Measurements from ENCODE around the gene ARHGAP10.
"Not testable (repeated sequence)": the region's sequence is repeated elsewhere in the genome, so short reads cannot be mapped to it uniquely, and the experiment has no call there.

Gene ARHGAP10

DNA sequence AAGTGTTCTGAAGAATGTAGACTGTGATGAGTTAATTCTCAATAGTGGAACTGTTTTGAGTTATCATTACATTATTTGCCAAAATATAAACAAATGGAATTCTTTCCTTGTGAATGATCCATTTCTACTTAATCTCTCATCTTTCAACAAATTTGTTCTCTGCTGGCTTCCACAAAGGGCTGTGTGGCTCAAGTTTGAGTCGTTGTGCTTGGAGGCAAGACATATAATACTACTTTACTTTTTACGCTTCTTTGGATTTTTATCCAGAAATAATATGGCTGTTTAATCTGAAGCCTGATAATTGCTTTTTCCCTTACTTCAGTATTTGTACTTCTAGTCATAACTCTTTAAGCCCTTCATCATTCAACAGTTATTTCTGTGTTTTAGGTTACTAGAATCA is 169.5 kb downstream of the ARHGAP10 start:
- no peak for DNase-seq (ENCODE audit: low read depth in 2 of 2)

DNA sequence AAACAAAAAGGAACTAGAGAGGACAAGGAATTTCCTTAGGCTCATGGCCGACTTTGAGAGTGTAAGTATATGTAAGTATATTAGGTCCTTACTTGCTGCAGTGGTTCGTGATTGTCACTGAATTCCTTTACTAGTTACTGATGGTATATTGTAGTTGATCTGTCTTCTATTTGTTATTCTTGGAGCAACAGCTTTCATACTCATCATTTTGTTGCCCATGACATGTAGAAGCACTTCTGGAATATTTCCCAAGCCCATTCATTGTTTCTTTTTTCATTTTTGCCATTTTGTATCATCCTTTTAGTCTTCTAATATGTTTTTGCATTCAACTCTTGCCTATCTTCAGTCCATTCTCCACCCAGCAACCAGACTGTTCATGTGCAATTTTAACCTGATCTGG is 170.0 kb downstream of the ARHGAP10 start:
- DNase-seq (ENCODE audit: low read depth in 2 of 2): no peak

- DNase-seq (ENCODE audit: low read depth in 2 of 2): no peak
These were observed 177.3 kb downstream of the ARHGAP10 start for GRCh38 chr4:147909225-147909624.

- DNase-seq (ENCODE audit: low read depth in 2 of 2): no peak
These were observed 178.4 kb downstream of the ARHGAP10 start for GRCh38 chr4:147910315-147910714.

DNA sequence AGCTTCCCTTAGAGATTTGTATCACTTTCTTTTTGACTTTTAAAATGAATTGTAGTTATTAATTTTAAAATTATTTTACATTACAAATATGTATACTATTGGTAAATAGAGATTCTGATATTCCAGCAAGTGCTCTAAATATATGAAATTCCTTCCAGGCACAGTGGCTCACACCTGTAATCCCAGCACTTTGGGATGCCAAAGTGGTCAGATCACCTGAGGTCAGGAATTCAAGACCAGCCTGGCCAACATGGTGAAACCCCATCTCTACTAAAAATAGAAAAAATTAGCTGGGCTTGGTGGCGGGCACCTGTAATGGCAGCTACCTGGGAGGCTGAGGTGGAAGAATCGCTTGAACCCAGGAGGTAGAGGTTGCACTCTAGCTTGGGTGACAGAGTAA is 180.2 kb downstream of the ARHGAP10 start:
- DNase-seq (ENCODE audit: low read depth in 2 of 2): not testable (repeated sequence)

GRCh38 chr4:147913137-147913536 is 181.2 kb downstream of the ARHGAP10 start:
- DNase-seq (ENCODE audit: low read depth in 2 of 2): no peak

DNA sequence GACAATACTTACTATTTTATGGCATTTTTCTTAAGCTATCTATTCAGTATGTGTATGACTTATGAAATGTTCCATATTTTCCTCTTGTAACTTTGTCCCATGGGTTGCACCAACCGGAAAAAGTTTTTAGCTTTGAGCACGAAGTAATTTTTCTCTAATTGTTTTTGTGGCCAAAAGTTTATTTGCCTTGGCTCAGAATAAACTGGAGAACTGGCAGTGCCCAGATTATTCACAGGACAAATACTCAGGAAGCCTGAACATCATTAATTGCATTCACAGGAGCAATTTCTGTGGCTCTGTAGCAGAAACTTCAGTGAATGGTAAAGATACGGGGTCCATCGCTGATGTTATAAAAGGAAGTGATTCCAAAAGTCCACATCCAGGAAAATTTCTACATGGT is 184.5 kb downstream of the ARHGAP10 start:
- DNase-seq (ENCODE audit: low read depth in 2 of 2): no peak

GRCh38 chr4:147923381-147923780 is 191.5 kb downstream of the ARHGAP10 start:
- no peak for DNase-seq (ENCODE audit: low read depth in 2 of 2)

DNA sequence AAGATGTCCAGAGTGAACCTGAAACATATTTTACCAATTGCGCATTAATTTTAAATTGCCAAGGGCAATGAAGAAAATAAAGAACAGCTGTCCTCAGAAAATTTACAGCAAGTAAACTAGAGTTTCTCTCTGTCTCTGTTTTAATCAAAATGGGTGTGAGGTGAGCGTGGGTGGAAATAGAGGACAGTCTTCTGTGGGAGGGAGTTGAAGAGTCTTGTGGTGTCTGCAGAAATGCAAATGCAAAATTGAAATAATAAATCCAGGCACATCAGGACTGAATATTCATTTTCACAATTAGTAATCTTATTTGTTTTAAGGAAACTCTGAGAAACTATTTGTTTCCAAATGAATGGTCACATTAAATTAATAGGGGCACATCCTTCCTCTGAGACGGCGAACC is 192.0 kb downstream of the ARHGAP10 start:
- no peak for DNase-seq (ENCODE audit: low read depth in 2 of 2)

DNA sequence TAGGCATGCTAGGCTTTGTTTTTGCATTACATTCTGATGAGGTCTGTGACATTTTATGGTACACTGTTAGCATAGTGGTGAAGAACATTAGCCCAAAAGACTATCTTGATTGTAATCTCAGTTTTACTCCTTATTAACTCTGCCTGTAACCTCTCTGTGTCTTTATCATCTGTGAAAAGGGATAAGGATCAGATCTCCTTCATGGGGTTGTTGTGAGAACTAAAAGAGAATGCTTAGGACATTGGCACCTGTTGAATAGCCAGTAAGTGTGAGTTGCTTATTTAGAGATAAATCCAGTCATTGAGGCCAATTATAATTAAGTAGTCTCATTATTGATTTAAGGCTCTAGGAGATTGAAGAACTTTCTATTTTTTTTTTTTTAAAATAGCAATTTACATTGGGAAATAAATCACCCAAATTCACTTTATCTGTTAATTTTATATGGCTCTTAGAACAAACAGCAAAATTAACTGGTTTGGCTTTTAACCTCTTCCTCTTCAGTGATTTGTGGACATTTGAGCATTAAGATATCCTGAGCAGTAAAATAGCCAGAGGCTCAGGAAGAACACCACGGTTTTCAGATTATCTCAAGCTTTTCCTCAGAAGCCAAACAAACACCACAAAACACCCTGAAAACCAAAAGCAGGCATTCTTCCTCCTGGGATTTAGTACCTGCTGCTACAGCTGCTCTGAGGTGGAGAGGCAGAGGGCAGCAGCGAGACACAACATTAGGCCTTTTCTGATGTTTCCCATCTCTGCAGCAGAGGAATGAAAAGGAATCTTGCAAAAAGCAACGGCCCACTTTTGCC is 192.9 kb downstream of the ARHGAP10 start:
- no peak for DNase-seq (ENCODE audit: low read depth in 2 of 2)

DNA sequence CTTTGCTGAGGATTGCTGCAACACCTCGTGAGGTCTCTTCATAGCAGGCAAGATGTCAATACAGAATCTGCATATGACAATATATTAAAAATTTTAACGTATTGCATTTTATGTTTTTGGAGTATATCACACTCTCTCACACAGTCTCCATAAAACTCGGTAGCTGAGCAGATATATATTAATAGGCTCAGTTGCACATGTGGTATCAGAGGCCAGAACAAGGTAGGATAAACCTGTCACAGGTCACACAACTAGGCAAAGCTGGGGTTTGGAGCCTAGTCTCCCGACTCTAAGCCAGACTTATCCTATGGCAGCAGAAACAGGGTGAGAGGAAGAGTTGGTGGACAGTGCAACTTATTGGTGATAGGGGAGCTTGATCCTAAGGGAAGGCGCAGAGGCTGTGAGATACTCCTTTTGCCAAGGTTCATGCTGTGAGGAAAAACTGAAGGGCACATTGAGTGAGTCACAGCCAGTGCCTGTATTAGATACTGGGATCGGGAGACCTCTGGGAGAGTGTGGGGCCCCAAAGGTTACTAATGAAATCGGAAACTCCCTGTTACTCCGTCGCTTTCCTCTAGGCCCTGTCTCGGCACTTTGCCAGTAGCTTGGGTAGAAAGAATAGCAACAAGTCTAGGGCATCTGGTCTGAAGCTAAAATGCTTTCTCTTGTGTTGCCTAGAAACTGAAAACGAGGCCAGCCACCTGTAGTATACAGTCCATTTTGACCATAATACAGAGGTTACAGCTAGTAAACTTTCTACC is 195.7 kb downstream of the ARHGAP10 start:
- DNase-seq (ENCODE audit: low read depth in 2 of 2): no peak

DNA sequence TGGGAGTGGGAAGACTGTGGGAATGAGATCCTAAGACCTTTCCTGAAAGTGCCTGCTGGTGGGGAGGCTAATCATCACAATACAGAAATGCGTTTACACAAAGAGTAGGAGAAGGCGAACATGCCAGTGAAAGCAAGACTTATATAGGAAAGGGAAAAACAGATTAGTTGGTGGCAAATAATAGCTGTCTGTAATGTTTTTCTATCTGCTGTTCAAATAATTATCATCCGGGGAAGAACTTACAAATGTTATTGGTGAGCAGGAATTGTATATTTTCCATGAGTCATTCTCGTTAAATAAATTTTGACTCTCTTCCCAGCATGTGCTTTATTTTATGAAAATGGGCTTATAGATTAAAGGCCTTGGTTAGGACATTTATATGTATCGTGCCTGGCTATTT is 196.5 kb downstream of the ARHGAP10 start:
- no peak for DNase-seq (ENCODE audit: low read depth in 2 of 2)

DNA sequence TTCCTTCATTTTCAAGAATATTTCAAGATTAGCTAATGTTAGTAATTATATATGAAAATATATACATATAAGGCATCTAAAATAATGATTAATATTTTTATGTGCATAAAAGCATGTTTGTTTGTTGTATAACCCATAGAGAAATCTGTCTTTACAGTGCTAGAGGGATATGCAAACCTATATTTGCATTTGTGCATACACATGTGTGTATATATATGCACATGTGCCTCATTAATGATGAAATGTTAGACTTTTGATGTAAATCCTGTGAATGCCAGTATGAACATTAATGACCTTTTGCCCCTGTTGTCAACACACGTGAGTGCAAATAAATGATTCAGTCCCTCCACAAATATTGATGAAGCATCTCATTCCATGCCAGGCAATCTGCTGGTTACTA is 197.9 kb downstream of the ARHGAP10 start:
- DNase-seq (ENCODE audit: low read depth in 2 of 2): no peak

GRCh38 chr4:147933316-147933715 is 201.4 kb downstream of the ARHGAP10 start:
- no peak for DNase-seq (ENCODE audit: low read depth in 2 of 2)

- DNase-seq (ENCODE audit: low read depth in 2 of 2): no peak
These were observed 201.9 kb downstream of the ARHGAP10 start for GRCh38 chr4:147933779-147934178.

DNA sequence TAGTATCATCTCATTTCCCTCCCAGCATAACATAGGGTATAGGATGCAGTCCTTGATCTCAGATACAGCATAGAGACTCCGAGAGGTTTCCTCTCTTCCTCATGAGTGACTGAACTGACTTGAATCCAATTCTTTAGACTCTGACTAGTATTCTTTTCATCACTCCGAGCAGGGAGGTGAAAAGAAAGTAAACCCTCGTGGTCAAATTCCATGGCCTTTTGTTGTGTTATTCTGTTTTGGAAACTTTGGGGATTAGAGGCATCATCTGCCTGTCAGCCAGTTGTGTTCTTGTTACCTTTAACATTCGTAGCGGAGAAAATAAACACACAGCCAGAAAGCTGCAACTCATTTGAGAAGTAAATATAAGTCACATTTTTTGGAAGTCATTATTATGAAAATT is 206.6 kb downstream of the ARHGAP10 start:
- DNase-seq (ENCODE audit: low read depth in 2 of 2): no peak

GRCh38 chr4:147940171-147940570 is 208.3 kb downstream of the ARHGAP10 start:
- no peak for DNase-seq (ENCODE audit: low read depth in 2 of 2)

GRCh38 chr4:147941373-147941772 is 209.5 kb downstream of the ARHGAP10 start:
- no peak for DNase-seq (ENCODE audit: low read depth in 2 of 2)

DNA sequence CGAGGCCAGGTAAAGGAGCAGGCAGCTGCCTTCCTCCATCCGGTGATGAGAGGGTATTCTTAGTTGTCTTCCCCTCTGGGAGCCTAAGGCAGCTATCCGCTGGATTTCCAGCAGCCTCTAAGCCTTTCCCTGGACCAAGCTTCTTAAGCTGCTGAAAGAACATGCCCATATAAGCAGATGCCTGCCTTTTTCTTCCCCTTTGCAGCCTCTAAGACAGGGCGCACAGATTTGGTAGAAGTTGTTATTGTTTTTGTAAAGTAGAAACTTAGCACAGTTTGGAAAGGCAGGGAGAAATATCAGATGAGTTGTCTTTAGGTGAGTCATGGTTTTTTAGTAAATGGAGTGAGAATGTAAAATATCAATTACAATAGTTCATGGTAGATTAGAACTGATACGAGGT is 210.8 kb downstream of the ARHGAP10 start:
- DNase-seq (ENCODE audit: low read depth in 2 of 2): no peak

GRCh38 chr4:147943159-147943638 is 211.3 kb downstream of the ARHGAP10 start:
- DNase-seq (ENCODE audit: low read depth in 2 of 2): no peak

GRCh38 chr4:147944249-147944648 is 212.4 kb downstream of the ARHGAP10 start:
- no peak for DNase-seq (ENCODE audit: low read depth in 2 of 2)

DNA sequence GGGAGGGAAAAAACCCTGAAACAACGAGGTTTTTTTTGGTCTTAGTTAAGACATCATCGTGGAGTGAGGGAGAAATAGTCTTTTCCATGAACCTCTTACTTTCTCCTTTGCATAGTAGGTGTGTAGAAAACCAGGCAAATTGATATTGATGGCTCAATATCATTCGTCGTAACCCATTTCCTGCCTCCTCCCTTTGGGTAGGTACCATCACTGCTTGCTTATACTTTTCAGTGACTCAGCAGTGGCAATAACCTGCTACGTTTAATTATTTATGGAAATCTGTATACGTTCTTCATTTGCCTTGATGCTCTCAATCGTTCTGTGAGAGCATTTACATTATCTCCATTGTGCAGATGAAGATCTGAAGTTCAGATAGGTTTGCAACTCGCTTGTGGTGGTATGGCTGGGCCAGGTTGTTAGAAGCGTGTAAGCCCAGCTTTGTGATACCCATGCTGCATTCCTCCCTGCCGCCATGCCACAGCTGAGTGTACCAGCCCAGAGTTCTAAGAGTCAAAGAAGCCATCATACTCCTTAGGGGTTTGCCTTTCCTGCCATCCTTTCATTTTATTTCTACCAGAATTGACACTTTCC is 212.9 kb downstream of the ARHGAP10 start:
- no peak for DNase-seq (ENCODE audit: low read depth in 2 of 2)

DNA sequence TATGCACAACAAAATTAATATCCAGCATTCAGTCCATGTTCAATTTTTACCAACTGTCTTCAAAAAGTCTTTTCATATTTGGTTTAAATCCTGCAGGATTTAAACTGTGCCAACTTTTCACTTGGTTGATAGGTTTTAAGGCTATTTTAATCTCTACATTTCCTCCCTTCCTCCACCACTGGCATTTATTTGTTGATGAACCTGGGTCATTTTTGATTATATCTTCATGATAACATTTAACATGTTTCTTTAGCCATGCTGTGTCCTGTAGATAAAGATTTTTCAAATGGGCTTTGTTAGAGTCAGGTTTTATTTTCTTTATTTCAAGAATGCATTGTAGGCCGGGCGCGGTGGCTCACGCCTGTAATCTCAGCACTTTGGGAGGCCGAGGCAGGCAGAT is 216.4 kb downstream of the ARHGAP10 start:
- DNase-seq (ENCODE audit: low read depth in 2 of 2): no peak
